Activated CD8-positive, alpha-beta memory T cell treated with anti-CD3 and anti-CD28 coated beads for 36 hours (primary cell): Measurements from ENCODE around the gene SYTL1. TPM values are rescaled to one million over a fixed set of nuclear protein-coding genes. Genes with fewer than 3 reads are reported as not detected.

ENCODE experiments used
- CTCF ChIA-PET: fragments of 350-600 bp; sonication (Branson Sonifier 250); formaldehyde crosslinking; loops from one replicate; lab custom pipeline; 2021; ENCODE audit warnings: antibody characterized with exemption; lab: Charles Lee
- POLR2A ChIA-PET: fragments of 350-600 bp; sonication (Branson Sonifier 250); formaldehyde crosslinking; loops from one replicate; lab custom pipeline; 2021; ENCODE audit warnings: antibody characterized with exemption; lab: Charles Lee
- total RNA-seq, 2 experiments: library from RNA; stranded (reverse); gene quantifications; one replicate each; pipeline ENCODE4 v1.2.3, GENCODE V29; 2021

SYTL1 gene
- total RNA-seq, 2 experiments from 2014 or later, result 16.0 to 20.0 TPM

- CTCF ChIA-PET, result interaction anchor here (1.1 to 2.0 kb wide), 4 partner anchors 22 to 60 kb away, joined by 3 to 11 read pairs (median 4); no protein-coding TSS in a partner anchor
- POLR2A ChIA-PET, result no interaction called here
These were observed 6.1 kb upstream of the SYTL1 start for GRCh38 chr1:27335506-27336422.

DNA sequence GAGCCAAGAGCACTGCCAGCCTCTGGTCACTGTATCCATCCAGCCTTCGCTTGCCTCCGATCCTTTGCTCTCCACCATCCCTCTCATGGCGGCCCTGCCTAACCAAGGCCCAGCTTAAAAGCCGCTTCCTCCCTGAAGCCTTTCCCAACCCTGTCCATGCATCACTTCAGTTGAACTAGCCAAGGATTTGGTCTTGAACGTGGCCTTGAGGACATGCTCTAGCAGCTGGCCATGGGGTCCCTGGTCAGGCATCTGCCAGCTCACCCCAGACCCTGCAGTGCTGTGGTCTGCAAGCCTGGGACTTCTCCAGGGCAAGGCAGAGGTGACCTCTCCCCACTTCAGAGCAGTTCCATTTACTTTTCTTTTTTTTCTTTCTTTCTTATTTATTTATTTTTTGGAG is 5.1 kb upstream of the SYTL1 start:
- ChIA-PET CTCF (interaction anchor here (1.1 to 2.0 kb wide), 3 partner anchors 21 to 59 kb away, joined by 3 to 11 read pairs (median 4); no protein-coding TSS in a partner anchor), POLR2A (no interaction called here)

DNA sequence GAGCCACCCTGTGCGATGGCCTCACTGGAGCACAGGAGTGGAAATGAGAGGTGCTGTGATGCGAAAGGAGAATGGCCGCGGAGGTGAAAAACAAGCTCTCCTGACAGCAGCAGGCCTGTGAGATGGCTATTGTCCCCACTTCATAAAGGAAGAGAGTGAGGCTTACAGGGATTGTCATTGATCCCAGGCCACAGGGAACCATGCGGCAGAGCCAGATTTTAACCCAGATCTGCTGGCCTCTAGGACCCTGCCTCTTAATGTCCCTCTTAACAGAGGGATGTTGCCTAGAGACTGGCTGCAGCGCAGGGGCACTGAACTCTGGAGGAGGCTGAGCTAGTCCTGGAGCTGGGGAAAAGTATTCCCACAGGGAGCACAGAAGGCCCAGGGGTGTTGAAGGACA is 3.1 kb upstream of the SYTL1 start:
- ChIA-PET POLR2A (interaction anchor here (0.7 to 1.1 kb wide), 2 partner anchors 16 to 37 kb away, joined by 3 read pairs; no protein-coding TSS in a partner anchor), CTCF (interaction anchor here (0.5 to 1.6 kb wide), 5 partner anchors 18 to 86 kb away, joined by 3 to 4 read pairs (median 3); partner anchors contain the start of gene MAP3K6)

- POLR2A ChIA-PET, result interaction anchor here (1.1 kb wide), 1 partner anchor 16 kb away, joined by 3 read pairs; no protein-coding TSS in a partner anchor
- CTCF ChIA-PET, result interaction anchor here (1.2 to 1.6 kb wide), 3 partner anchors 18 to 41 kb away, joined by 3 to 4 read pairs (median 3); partner anchors contain the start of gene MAP3K6
These were observed 2.6 kb upstream of the SYTL1 start for GRCh38 chr1:27339213-27339612.

DNA sequence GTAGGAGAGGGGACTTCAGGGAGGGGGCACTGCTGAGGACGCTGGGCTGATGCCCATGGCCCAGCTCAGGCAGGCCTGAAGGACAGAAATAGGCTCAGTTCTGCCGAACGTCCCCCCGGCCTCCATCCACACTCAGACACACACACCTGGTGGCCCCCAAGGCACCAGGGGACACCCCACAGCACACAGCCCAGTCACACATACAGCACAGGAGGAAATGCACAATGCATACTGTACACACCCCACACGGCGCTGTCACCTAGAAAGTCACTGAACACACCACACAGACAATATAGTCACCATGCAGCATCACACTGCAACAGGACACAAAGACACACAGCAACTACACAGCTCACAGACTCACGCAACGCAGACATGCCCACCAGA is 562 bp downstream of the SYTL1 start:
- CTCF ChIA-PET, result interaction anchor here (1.1 to 3.4 kb wide), 6 partner anchors 9 to 49 kb away, joined by 3 to 32 read pairs (median 8); partner anchors contain the start of gene MAP3K6
- POLR2A ChIA-PET, result interaction anchor here (0.7 to 2.3 kb wide), 5 partner anchors 9 to 23 kb away, joined by 3 to 10 read pairs (median 4); partner anchors contain the start of gene TMEM222

DNA sequence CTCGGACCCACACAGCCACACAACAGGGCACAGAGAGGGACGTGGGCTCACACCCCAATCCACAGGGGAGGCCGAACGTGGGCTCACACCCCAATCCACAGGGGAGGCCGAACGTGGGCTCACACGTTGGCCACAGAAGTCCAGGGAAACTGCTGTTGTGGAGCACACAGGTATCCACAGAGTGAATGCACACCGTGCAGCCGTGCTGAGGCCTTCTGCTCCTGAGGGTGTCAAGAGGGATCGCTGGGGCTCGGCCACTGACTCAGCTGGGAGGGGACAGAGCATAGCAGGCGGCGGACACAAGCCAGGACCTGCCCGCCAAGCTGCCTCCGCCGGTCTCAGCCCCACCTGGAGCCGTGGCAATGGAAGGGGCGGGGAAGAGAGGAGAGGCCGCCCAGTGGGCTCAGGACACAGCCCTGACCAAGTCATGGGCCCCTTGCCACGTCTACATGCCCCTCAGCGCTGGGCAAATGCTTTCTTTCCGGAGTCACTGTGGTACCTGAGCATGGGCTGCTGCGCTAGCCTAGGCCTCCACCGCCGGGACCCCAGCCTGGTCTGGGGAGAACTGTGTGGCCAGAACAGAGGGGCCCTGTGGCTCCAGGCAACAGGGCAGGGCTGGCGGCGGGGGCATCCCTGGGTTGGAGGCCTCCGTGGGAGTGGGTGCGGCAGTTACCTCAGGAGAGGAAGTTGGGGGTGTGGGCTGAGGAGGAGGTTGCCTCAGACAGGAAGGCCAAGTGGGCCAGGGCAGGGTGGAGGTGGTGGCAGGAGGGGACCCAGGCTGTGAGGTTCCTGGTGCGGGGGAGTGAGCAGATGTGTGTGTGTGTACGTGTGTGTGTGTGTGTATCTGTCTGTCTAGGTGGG is 1.2 kb downstream of the SYTL1 start:
- POLR2A ChIA-PET, result interaction anchor here (0.7 to 2.3 kb wide), 3 partner anchors 10 to 22 kb away, joined by 3 to 10 read pairs (median 3); no protein-coding TSS in a partner anchor
- CTCF ChIA-PET, result interaction anchor here (0.6 to 3.4 kb wide), 10 partner anchors 10 to 198 kb away, joined by 3 to 32 read pairs (median 4); partner anchors contain the start of genes GPR3 and MAP3K6

DNA sequence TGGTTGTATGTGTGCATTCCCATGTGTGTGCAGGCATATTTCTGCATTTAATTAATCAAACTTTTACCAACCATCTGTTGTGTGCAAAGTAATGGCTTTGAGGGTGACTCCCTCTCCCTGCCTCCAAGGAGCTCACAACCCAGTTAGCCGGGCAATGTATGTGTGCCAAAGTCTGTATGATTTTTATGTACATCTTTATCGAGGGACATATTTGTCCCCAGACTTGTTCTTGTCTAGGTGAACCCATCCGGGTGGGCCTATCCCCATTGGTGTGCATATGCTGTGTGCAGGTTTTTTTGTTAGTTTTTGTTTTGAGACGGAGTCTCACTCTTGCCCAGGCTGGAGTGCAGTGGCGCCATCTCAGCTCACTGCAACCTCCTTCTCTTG is 1.8 kb downstream of the SYTL1 start:
- POLR2A ChIA-PET, result interaction anchor here (1.0 to 2.3 kb wide), 2 partner anchors 13 to 29 kb away, joined by 6 to 10 read pairs; no protein-coding TSS in a partner anchor
- CTCF ChIA-PET, result interaction anchor here (0.6 to 3.4 kb wide), 7 partner anchors 10 to 297 kb away, joined by 3 to 32 read pairs (median 3); partner anchors contain the start of gene GPR3

- POLR2A ChIA-PET, result interaction anchor here (1.2 kb wide), 1 partner anchor 22 kb away, joined by 3 read pairs; no protein-coding TSS in a partner anchor
- CTCF ChIA-PET, result interaction anchor here (0.7 to 1.6 kb wide), 7 partner anchors 9 to 212 kb away, joined by 3 to 7 read pairs (median 4); no protein-coding TSS in a partner anchor
These were observed 3.5 kb downstream of the SYTL1 start for GRCh38 chr1:27345272-27345671.

GRCh38 chr1:27346357-27346756 is 4.5 kb downstream of the SYTL1 start:
- POLR2A ChIA-PET, result interaction anchor here (1.2 kb wide), 1 partner anchor 23 kb away, joined by 3 read pairs; no protein-coding TSS in a partner anchor

GRCh38 chr1:27346991-27347624 is 5.3 kb downstream of the SYTL1 start:
- ChIA-PET CTCF (interaction anchor here (0.6 to 1.4 kb wide), 3 partner anchors 10 to 20 kb away, joined by 3 read pairs; no protein-coding TSS in a partner anchor), POLR2A (no interaction called here)

More at GRCh38 chr1:27346357-27346756, 4.5 kb downstream of the SYTL1 start:
- CTCF ChIA-PET, result interaction anchor here (0.8 to 1.6 kb wide), 3 partner anchors 19 to 46 kb away, joined by 3 to 4 read pairs (median 3); no protein-coding TSS in a partner anchor

GRCh38 chr1:27348861-27349783 is 7.3 kb downstream of the SYTL1 start:
- POLR2A ChIA-PET, result no interaction called here
- CTCF ChIA-PET, result interaction anchor here (0.8 to 1.9 kb wide), 5 partner anchors 9 to 52 kb away, joined by 4 to 7 read pairs (median 6); no protein-coding TSS in a partner anchor

GRCh38 chr1:27349784-27350662 is 8.2 kb downstream of the SYTL1 start:
- POLR2A ChIA-PET, result no interaction called here
- CTCF ChIA-PET, result interaction anchor here (0.8 to 1.9 kb wide), 4 partner anchors 8 to 53 kb away, joined by 4 to 7 read pairs (median 6); no protein-coding TSS in a partner anchor

GRCh38 chr1:27350663-27351540 is 9.1 kb downstream of the SYTL1 start:
- ChIA-PET POLR2A (no interaction called here), CTCF (no interaction called here)

- POLR2A ChIA-PET, result no interaction called here
- CTCF ChIA-PET, result no interaction called here
These were observed 9.8 kb downstream of the SYTL1 start for GRCh38 chr1:27351541-27352107.
